T-helper 2 cell treated with Interferon-gamma antibody and Interleukin-4, amounts not matched to agents 100 ng/mL and 5 ng/mL, for 36 hours (primary cell): Measurements from ENCODE around the gene HRCT1. TPM values are rescaled to one million over a fixed set of nuclear protein-coding genes. Genes with fewer than 3 reads are reported as not detected.
"Not testable (repeated sequence)": the region's sequence is repeated elsewhere in the genome, so short reads cannot be mapped to it uniquely, and the experiment has no call there.

Experiments used
- intact Hi-C: fragments of 100-400 bp; cut with micrococcal nuclease; formaldehyde crosslinking; loops from one replicate; pipeline ENCODE4 v1.15.1; 2023
- total RNA-seq: library from RNA; stranded (reverse); gene quantifications from 2 replicates; pipeline ENCODE4 v1.2.3, GENCODE V29; 2022

The HRCT1 gene
- total RNA-seq, 1 donor from 2014 or later = not detected

GRCh38 chr9:35917261-35917660 lies 11.3 kb downstream of the HRCT1 start:
- intact Hi-C loops = no loop called here

GRCh38 chr9:35918780-35919179 lies 12.8 kb downstream of the HRCT1 start:
- intact Hi-C loops = no loop called here

GRCh38 chr9:35919212-35920008 lies 13.4 kb downstream of the HRCT1 start:
- intact Hi-C loops = no loop called here

DNA sequence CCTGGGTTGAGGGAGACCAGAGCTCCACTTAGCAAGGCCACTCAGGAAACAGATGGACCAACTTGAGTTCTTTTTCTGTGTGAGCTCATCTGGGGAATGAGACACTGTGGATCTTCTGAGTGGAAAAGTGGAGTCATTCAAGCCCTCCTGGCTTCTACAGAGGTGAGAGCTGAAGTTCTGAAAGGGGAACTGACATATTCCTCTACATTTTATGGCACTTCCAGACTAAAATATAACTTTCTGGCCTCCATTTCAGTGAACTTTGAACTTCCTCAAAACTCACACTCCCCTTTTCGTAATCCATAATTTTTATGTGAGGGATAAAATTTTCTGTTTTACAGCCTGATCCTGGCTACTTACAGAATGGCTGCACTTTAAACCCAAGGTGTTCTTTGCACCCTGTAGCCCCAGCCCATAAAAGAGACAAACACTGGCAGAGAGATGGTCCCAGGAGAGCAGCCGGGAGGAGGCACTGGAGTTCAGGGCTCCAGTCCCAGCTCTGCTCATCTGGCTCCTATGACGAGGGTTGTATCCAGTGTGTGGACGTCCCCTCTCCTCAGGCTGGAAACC lies 14.1 kb downstream of the HRCT1 start:
- intact Hi-C loops = no loop called here

DNA sequence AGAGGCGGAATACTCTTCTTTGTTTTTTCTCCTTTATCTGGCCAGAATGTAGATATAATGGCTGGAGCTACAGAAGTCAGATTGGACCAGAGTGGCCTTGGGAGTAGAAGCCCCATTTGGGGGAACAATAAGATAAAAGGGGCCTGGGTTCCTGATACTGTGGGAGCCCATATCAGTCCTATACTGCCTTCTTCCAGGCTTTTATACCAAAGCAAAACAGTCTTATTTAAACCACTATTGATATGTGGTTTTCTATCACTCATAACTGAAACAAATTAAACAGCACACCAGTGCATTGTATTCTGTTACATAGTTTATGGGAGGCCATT lies 17.6 kb downstream of the HRCT1 start:
- intact Hi-C loops = no loop called here

- intact Hi-C loops = no loop called here
Measured at GRCh38 chr9:35923927-35924763, 18.1 kb downstream of the HRCT1 start.

DNA sequence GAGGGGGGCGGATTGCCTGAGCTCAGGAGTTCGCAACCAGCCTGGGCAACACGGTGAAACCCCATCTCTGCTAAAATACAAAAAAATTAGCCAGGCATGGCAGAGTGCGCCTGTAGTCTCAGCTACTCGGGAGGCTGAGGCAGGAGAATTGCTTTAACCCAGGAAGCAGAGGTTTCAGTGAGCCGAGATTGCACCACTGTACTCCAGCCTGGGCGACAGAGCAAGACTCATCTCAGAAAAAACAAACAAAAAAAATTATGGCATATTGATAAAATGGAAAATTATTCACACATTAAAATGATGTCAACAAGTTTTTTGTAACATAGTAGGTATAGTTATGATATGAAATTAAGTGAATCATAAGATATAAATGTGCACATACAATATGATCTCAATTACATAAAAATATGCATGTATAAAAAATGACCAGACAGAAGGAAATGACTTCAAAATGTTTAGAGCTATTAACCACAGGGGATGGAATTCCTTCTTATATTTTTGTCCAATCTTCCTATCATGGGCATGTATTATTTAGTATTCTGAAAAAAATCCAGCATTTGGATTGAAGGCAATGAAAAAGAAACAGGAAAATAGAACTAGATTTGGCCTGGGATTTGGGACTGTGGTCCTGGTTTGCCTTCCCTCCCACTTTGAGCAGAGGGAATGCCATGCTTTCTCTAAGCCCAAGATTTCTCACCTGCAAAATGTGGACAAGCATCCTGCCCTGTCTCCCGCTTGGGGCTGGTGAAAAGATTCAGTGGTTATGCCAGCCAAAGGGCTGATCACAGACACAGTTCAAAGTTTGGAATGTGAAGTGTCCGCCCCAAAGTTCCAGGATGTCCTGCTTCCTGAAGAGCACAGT lies 22.8 kb downstream of the HRCT1 start:
- intact Hi-C loops = no loop called here

- intact Hi-C loops = no loop called here
Measured at GRCh38 chr9:35929453-35929718, 23.4 kb downstream of the HRCT1 start.

- intact Hi-C loops = no loop called here
Measured at GRCh38 chr9:35930521-35930920, 24.5 kb downstream of the HRCT1 start.

DNA sequence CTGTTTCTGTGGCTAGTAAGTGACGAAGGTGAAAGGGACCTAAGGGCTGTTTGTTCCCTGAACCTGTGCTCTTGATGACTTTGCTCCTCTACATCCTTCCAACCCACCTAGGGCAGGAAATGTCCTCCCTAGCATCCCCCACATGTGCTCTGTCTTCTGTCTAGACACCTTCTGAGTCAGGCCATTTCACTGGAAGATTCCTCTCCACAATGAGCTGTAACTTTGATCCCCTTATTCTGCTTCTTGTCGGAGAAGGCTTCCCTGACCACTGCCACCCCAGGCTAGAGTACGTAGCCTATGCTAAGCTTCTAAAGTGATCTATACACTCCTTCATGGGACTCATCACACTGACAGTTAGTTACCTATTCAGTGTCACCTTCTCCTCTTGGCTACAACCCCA lies 25.0 kb downstream of the HRCT1 start:
- intact Hi-C loops = no loop called here

DNA sequence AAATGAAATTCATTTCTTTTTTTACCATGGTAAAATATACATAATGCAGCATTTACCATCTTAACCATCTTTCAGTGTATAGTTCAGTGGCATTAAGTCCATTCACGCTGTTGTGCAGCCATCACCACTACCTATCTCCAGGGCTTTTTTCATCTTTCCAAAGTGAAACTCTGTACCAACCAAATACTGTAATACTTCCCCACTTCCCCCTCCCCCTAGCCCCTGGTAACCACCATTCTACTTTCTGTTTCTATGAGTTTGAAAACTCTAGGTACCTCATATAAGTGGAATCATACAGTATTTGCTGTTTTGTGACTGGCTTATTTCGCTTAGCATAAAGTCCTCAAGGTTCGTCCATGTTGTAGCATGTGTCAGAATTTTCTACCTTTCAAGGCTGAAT lies 26.7 kb downstream of the HRCT1 start:
- intact Hi-C loops = no loop called here

GRCh38 chr9:35933550-35934067 lies 27.6 kb downstream of the HRCT1 start:
- intact Hi-C loops = no loop called here

- intact Hi-C loops = not testable (repeated sequence)
Measured at GRCh38 chr9:35934069-35934468, 28.1 kb downstream of the HRCT1 start.

GRCh38 chr9:35935261-35935660 lies 29.3 kb downstream of the HRCT1 start:
- intact Hi-C loops = no loop called here

GRCh38 chr9:35935755-35936509 lies 29.9 kb downstream of the HRCT1 start:
- intact Hi-C loops = no loop called here

DNA sequence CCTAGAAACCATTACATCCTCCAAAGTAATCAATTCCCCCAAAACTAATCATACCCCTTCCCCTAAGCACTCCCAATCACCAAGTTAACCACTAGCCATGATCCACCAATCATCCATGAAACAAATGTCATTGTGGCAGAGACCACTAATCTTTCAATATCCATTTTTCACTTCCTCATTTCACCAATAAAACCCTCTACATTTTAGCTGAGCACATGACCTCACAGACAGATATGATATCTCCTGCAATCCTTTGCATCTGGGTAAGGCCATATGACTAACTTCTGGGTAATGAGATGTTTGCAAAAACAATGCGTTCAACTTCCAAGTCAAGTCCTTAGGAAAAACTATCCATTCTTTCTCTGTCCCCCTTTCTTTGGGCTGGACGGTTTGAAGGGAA lies 31.2 kb downstream of the HRCT1 start:
- intact Hi-C loops = no loop called here

GRCh38 chr9:35938474-35939356 lies 32.7 kb downstream of the HRCT1 start:
- intact Hi-C loops = no loop called here

- intact Hi-C loops = no loop called here
Measured at GRCh38 chr9:35939679-35940250, 33.8 kb downstream of the HRCT1 start.
